ENCODE results near the gene PARL. TPM values are rescaled to one million over a fixed set of nuclear protein-coding genes. Genes with fewer than 3 reads are reported as not detected.

PARL gene
- total and polyA plus RNA-seq, 2 of the 13 experiments (the other 11 are each of a cell fraction or from before 2014, with no cell fraction given): 46.3 to 58.6 TPM

GRCh38 chr3:183912895-183913579 is 28.4 kb upstream of the PARL start (continued):
- peak; percentile 24; the same call in 1 of the 2 replicates for TF ChIP-seq HOXA5 (CRISPR knock-in tag; IDR thresholded peaks at IDR 0.05)
- TF ChIP-seq RCOR2 (CRISPR knock-in tag; IDR thresholded peaks at IDR 0.05): no peak
- TF ChIP-seq ZNF24 (IDR thresholded peaks at IDR 0.05): no peak
- TF ChIP-seq REXO4 (CRISPR knock-in tag; IDR thresholded peaks at IDR 0.05; ENCODE audit: borderline replicate concordance): no peak
- no peak for TF ChIP-seq ZNF788 (CRISPR knock-in tag; IDR thresholded peaks at IDR 0.05; ENCODE audit: borderline replicate concordance)
- TF ChIP-seq CCAR2 (optimal IDR thresholded peaks at IDR 0.05; ENCODE audit: low read depth, low read length): no peak
- TF ChIP-seq ZNF891 (CRISPR knock-in tag; IDR thresholded peaks at IDR 0.05): peak; percentile 22; the same call in 1 of the 2 replicates
- TF ChIP-seq, protein P1, sequence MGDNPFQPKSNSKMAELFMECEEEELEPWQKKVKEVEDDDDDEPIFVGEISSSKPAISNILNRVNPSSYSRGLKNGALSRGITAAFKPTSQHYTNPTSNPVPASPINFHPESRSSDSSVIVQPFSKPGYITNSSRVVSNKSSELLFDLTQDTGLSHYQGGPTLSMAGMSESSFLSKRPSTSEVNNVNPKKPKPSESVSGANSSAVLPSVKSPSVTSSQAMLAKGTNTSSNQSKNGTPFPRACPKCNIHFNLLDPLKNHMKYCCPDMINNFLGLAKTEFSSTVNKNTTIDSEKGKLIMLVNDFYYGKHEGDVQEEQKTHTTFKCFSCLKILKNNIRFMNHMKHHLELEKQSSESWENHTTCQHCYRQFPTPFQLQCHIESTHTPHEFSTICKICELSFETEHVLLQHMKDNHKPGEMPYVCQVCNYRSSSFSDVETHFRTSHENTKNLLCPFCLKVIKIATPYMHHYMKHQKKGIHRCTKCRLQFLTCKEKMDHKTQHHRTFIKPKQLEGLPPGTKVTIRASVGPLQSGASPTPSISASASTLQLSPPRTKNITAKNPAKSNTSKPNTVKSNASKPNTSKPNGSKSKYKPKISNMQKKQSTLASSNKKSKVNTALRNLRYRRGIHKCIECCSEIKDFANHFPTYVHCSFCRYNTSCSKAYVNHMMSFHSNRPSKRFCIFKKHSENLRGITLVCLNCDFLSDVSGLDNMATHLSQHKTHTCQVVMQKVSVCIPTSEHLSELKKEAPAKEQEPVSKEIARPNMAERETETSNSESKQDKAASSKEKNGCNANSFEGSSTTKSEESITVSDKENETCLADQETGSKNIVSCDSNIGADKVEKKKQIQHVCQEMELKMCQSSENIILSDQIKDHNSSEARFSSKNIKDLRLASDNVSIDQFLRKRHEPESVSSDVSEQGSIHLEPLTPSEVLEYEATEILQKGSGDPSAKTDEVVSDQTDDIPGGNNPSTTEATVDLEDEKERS (CRISPR knock-in tag; IDR thresholded peaks at IDR 0.05): no peak
- TF ChIP-seq ZNF614 (CRISPR knock-in tag; IDR thresholded peaks at IDR 0.05; ENCODE audit: borderline replicate concordance): no peak
- TF ChIP-seq SIX4 (CRISPR knock-in tag; IDR thresholded peaks at IDR 0.05): no peak
- TF ChIP-seq ZNF460 (CRISPR knock-in tag; IDR thresholded peaks at IDR 0.05; ENCODE audit: borderline replicate concordance): no peak
- no peak for TF ChIP-seq SP140L (CRISPR knock-in tag; IDR thresholded peaks at IDR 0.05; ENCODE audit: borderline replicate concordance)
- TF ChIP-seq, protein P2, sequence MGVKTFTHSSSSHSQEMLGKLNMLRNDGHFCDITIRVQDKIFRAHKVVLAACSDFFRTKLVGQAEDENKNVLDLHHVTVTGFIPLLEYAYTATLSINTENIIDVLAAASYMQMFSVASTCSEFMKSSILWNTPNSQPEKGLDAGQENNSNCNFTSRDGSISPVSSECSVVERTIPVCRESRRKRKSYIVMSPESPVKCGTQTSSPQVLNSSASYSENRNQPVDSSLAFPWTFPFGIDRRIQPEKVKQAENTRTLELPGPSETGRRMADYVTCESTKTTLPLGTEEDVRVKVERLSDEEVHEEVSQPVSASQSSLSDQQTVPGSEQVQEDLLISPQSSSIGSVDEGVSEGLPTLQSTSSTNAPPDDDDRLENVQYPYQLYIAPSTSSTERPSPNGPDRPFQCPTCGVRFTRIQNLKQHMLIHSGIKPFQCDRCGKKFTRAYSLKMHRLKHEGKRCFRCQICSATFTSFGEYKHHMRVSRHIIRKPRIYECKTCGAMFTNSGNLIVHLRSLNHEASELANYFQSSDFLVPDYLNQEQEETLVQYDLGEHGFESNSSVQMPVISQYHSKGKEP (CRISPR knock-in tag; IDR thresholded peaks at IDR 0.05): no peak
- TF ChIP-seq NCOA2 (CRISPR knock-in tag; IDR thresholded peaks at IDR 0.05): peak; percentile 57
- TF ChIP-seq FIP1L1 (IDR thresholded peaks at IDR 0.05; ENCODE audit: borderline replicate concordance, insufficient read depth, low read depth, low read length): no peak
- peak; percentile 100 for TF ChIP-seq ZNF564 (CRISPR knock-in tag; IDR thresholded peaks at IDR 0.05)
- TF ChIP-seq ZNF761 (CRISPR knock-in tag; conservative IDR thresholded peaks at IDR 0.05): no peak
- 0 out of 2 replicates have a peak, but pooled peaks have one; percentile 0 for TF ChIP-seq ZNF749 (CRISPR knock-in tag; IDR thresholded peaks at IDR 0.05; ENCODE audit: borderline replicate concordance)
- TF ChIP-seq, protein P3, sequence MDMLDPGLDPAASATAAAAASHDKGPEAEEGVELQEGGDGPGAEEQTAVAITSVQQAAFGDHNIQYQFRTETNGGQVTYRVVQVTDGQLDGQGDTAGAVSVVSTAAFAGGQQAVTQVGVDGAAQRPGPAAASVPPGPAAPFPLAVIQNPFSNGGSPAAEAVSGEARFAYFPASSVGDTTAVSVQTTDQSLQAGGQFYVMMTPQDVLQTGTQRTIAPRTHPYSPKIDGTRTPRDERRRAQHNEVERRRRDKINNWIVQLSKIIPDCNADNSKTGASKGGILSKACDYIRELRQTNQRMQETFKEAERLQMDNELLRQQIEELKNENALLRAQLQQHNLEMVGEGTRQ (IDR thresholded peaks at IDR 0.05; ENCODE audit: low read depth, low read length): no peak
- TF ChIP-seq, protein P3 (CRISPR knock-in tag; IDR thresholded peaks at IDR 0.05; ENCODE audit: borderline replicate concordance): no peak
- no peak for TF ChIP-seq JUND (CRISPR knock-in tag; IDR thresholded peaks at IDR 0.05)
- TF ChIP-seq ZNF556 (CRISPR knock-in tag; IDR thresholded peaks at IDR 0.05; ENCODE audit: borderline replicate concordance): 0 out of 2 replicates have a peak, but pooled peaks have one; percentile 20

All from HepG2 (cell line).